Measurements from ENCODE around the gene PADI6.
"Not testable (repeated sequence)": the region's sequence is repeated elsewhere in the genome, so short reads cannot be mapped to it uniquely, and the experiment has no call there.

Gene PADI6

GRCh38 chr1:17400725-17401341, 28.8 kb downstream of the PADI6 start:
- no peak overlapping the region for H3K4me3 ChIP-seq (replicated peaks in 1 of 2; ENCODE audit: low read depth in 2 of 2, low read length in 2 of 2)
- no peak for TF ChIP-seq CTCF (IDR thresholded peaks at IDR 0.05; ENCODE audit: low read depth, low read length)
- no peak for DNase-seq (ENCODE audit: low read depth in 2 of 2)

DNA sequence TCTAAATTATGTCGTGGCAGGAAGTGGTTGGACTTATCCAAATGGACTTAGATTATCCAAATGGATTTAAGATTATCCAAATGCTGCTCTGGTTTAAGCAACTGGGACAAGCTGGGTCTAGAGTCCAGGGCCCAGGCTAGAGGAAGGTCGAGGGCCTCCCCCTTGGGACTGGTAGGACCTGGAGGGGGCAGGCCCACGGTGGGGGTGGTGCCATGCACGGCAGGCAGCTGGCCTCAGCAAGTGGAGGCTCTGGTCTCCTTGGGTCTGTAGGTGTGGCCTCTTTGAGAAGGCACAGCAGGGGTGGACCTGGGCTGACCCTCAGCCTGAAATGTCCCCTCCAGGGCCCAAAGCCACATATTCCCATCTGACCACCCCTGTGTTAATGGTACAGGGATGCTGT, 29.8 kb downstream of the PADI6 start:
- DNase-seq (ENCODE audit: low read depth in 2 of 2), result no peak
- H3K4me3 ChIP-seq (replicated peaks in 1 of 2; ENCODE audit: low read depth in 2 of 2, low read length in 2 of 2), result no peak overlapping the region
- TF ChIP-seq CTCF (IDR thresholded peaks at IDR 0.05; ENCODE audit: low read depth, low read length), result no peak

DNA sequence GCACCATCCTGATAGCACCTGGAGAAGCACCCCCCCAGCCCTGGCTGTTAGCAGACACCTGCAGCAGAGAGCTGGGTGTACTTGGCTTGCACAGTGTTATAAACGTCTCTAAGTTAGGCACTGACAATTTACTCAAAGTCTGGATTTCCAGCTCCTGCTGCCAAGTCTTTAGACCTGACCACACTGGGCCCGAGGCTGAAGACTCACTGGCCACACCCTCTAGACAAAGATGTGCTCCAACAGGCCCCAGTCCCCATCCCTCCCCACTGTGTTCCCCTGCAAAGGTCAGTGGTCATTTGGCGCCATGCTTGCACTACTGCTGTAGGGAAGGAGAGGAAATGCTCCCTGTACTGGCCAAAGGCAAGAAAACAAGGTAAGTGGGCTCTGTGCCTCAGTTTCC, 31.1 kb downstream of the PADI6 start:
- no peak for DNase-seq (ENCODE audit: low read depth in 2 of 2)
- no peak for TF ChIP-seq CTCF (IDR thresholded peaks at IDR 0.05; ENCODE audit: low read depth, low read length)
- no peak overlapping the region for H3K4me3 ChIP-seq (replicated peaks in 1 of 2; ENCODE audit: low read depth in 2 of 2, low read length in 2 of 2)

GRCh38 chr1:17404034-17404684, 32.2 kb downstream of the PADI6 start:
- TF ChIP-seq CTCF (IDR thresholded peaks at IDR 0.05; ENCODE audit: low read depth, low read length), result no peak
- no peak for DNase-seq (ENCODE audit: low read depth in 2 of 2)
- H3K4me3 ChIP-seq (replicated peaks in 1 of 2; ENCODE audit: low read depth in 2 of 2, low read length in 2 of 2), result no peak overlapping the region

- TF ChIP-seq CTCF (IDR thresholded peaks at IDR 0.05; ENCODE audit: low read depth, low read length), result no peak
- DNase-seq (ENCODE audit: low read depth in 2 of 2), result no peak
- no peak overlapping the region for H3K4me3 ChIP-seq (replicated peaks in 1 of 2; ENCODE audit: low read depth in 2 of 2, low read length in 2 of 2)
Measured at GRCh38 chr1:17404820-17405219, 32.8 kb downstream of the PADI6 start.

- TF ChIP-seq CTCF (IDR thresholded peaks at IDR 0.05; ENCODE audit: low read depth, low read length), result peak; percentile 79
- no peak overlapping the region for H3K4me3 ChIP-seq (replicated peaks in 1 of 2; ENCODE audit: low read depth in 2 of 2, low read length in 2 of 2)
- peak; percentile 65 to 68 for DNase-seq (ENCODE audit: low read depth in 2 of 2)
Measured at GRCh38 chr1:17405898-17406759, 34.1 kb downstream of the PADI6 start.

- DNase-seq (ENCODE audit: low read depth in 2 of 2); H3K4me3 ChIP-seq (replicated peaks in 1 of 2; ENCODE audit: low read depth in 2 of 2, low read length in 2 of 2): not testable (repeated sequence)
Measured at GRCh38 chr1:17406760-17407475, 34.9 kb downstream of the PADI6 start.

DNA sequence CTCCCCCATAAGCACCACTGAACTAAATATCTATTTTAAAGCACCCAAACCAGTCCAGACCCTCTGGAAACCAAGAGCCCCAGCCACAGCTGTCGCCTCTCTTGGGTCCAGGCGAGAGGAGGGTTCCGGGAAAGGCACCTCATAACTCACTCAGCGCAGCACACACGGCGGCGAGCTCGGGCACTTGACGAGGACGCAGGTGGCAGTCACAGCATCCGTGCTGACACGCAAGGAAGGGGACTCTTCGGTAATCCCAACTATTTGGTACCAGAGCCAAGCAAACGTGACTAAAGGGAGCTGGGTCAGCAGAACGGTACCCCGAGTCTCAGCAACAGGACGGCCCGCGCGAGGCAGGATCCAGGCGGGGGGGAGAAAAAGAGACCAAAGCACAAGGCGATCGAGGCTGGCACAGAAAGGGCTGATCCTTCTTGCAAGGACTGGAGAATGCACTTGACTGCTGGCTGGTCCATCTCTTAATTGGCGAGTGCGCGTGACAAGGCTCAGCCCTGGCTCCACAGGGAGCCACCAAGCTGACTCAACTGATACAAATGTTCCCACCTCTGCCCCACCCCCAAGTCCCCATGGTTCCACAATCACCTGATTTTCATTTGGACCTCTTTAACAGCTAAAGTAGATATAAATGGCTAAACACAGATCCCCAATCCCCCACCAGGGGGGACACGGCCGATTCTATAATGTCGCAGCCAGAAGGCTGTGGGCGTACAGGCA, 36.0 kb downstream of the PADI6 start:
- not testable (repeated sequence) for H3K4me3 ChIP-seq (replicated peaks in 1 of 2; ENCODE audit: low read depth in 2 of 2, low read length in 2 of 2); DNase-seq (ENCODE audit: low read depth in 2 of 2)
